SH-SY5Y (cell line): ENCODE results near the gene IFIT1.

Experiments used
- GATA2 ChIP-seq: IDR thresholded peaks from 2 replicates; pipeline ENCODE4 v1.6.1; 2011; ENCODE audit warnings: mild to moderate bottlenecking, low read depth, low read length
- GATA3 ChIP-seq: IDR thresholded peaks from 2 replicates; pipeline ENCODE4 v1.6.1; 2011; ENCODE audit warnings: low read depth, mild to moderate bottlenecking, low read length, moderate library complexity

The IFIT1 gene

GRCh38 chr10:89454561-89455347, 62.3 kb downstream of the IFIT1 start:
- TF ChIP-seq GATA3, result no peak
- no peak for TF ChIP-seq GATA2
